H1 (cell line): ENCODE measurements around the gene PRPF6. TPM values are rescaled to one million over a fixed set of nuclear protein-coding genes. Genes with fewer than 3 reads are reported as not detected.

Experiments
- EP300 ChIP-seq, 2 experiments: IDR thresholded peaks; 1 replicate in 1 of 2; 2 replicates in 1 of 2; pipeline ENCODE4 v1.6.1; 2011 to 2012; ENCODE audit warnings: low read depth in 2 of 2, low read length in 2 of 2, mild to moderate bottlenecking in 2 of 2, borderline replicate concordance in 1 of 2, inconsistent platforms in 1 of 2, moderate library complexity in 1 of 2
- HDAC2 ChIP-seq, 2 experiments: fragments of 300-600 bp in 1 of 2; sonication (generic) in 1 of 2; IDR thresholded peaks; 2 replicates each; pipeline ENCODE4 v1.6.1; 2011 to 2012; ENCODE audit warnings: low read depth in 2 of 2, low read length in 2 of 2, mild to moderate bottlenecking in 2 of 2, moderate library complexity in 2 of 2, borderline replicate concordance in 1 of 2, inconsistent platforms in 1 of 2
- KDM1A ChIP-seq: fragments of 200-600, 300-600 bp; sonication (generic); IDR thresholded peaks from 2 replicates; pipeline ENCODE4 v1.7.1; 2016; ENCODE audit warnings: mild to moderate bottlenecking, low read length, borderline replicate concordance
- NRF1 ChIP-seq: IDR thresholded peaks from 2 replicates; pipeline ENCODE4 v1.6.1; 2011; ENCODE audit warnings: mild to moderate bottlenecking, low read depth, low read length, improper control_type of control experiment
- POLR2A ChIP-seq, 2 experiments: IDR thresholded peaks; 1 replicate in 1 of 2; 2 replicates in 1 of 2; pipeline ENCODE4 v1.6.1; 2011; ENCODE audit warnings: low read depth in 2 of 2, low read length in 2 of 2, mild to moderate bottlenecking in 2 of 2; ENCODE audit errors: control extremely low read depth in 1 of 2
- SIRT6 ChIP-seq: IDR thresholded peaks from one replicate; pipeline ENCODE4 v1.7.1; 2012; ENCODE audit warnings: low read length, inconsistent platforms
- SP1 ChIP-seq: IDR thresholded peaks from 2 replicates; pipeline ENCODE4 v1.6.1; 2011; ENCODE audit warnings: low read depth, low read length
- SRF ChIP-seq: IDR thresholded peaks from 2 replicates; pipeline ENCODE4 v1.6.1; 2011; ENCODE audit warnings: mild to moderate bottlenecking, low read depth, low read length, moderate library complexity
- ZNF274 ChIP-seq: IDR thresholded peaks from 2 replicates; pipeline ENCODE4 v1.7.0; 2012; ENCODE audit warnings: low read length, borderline replicate concordance; ENCODE audit errors: extremely low read depth
- polyA plus RNA-seq, 7 experiments: library from polyadenylated mRNA; depleted of rRNA in 3 of 7; stranded (reverse) in 5 of 7; unstranded in 2 of 7; fragments of >200 nt in 5 of 7; fragments of 200-250 nt in 2 of 7; gene quantifications; 1 replicate in 5 of 7; 2 replicates in 1 of 7; 4 replicates in 1 of 7; pipeline versions ENCODE4 v1.2.1 to v1.2.3, GENCODE V29; 2011 to 2013; ENCODE audit warnings: missing spikeins in 2 of 7, mixed read lengths in 2 of 7
- total RNA-seq: library from RNA; stranded (reverse); fragmentation: NEBNext Ultra II Directional; extraction: Animal tissue kit (Norgen Biotek cat#: 25700); gene quantifications from 2 replicates; pipeline ENCODE4 v1.2.1, GENCODE V29; 2021
- TF ChIP-seq, protein P1 (sequence below): fragments of 300-600 bp; sonication (generic); IDR thresholded peaks from 2 replicates; pipeline ENCODE4 v1.7.1; 2012; ENCODE audit warnings: low read length, moderate library complexity, mild to moderate bottlenecking, inconsistent platforms; ENCODE audit not compliant: insufficient replicate concordance

Gene PRPF6
- total and polyA plus RNA-seq, 2 of the 8 experiments (the other 6 are each of a cell fraction or from before 2014, with no cell fraction given), result 27.9 to 76.9 TPM

DNA sequence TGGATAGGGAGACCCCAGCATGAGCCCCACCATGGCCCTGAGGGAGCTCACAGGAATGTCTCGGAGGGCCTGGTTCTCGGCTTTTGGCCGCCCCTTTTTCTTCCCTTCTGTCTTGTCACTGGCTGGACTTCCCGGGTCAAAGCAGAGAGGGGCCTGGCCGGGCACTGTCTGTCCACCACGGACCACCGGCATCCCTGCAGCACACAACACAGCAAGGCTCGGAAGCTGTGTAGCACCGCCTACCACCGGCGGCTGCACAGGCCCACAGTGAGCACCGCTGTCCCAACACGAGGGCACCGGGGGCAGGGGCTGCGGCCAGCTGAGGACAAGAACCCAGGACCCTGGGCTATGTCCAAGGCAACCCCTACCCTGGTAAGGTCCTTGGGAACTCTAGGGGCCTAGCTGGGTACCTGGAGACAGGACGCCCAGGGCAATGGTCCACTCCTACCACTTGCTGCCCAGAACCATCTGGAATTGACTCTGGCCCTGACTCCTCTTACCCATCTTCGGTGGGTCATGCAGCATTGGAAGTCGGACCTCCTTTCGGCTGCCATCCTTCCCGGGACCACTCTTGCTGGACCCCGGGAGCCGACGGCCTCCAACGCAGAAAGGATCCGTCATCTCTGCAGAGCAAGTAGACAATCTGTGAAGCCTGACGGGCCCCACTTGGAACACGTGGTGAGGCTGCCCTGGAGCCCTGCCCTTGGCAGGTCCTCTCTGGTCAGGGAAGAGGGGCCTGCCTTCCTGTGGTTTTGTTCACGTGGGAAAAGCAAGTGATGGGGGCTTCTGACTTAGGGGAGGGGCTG, 13.4 kb upstream of the PRPF6 start (continued):
- TF ChIP-seq, protein P1, sequence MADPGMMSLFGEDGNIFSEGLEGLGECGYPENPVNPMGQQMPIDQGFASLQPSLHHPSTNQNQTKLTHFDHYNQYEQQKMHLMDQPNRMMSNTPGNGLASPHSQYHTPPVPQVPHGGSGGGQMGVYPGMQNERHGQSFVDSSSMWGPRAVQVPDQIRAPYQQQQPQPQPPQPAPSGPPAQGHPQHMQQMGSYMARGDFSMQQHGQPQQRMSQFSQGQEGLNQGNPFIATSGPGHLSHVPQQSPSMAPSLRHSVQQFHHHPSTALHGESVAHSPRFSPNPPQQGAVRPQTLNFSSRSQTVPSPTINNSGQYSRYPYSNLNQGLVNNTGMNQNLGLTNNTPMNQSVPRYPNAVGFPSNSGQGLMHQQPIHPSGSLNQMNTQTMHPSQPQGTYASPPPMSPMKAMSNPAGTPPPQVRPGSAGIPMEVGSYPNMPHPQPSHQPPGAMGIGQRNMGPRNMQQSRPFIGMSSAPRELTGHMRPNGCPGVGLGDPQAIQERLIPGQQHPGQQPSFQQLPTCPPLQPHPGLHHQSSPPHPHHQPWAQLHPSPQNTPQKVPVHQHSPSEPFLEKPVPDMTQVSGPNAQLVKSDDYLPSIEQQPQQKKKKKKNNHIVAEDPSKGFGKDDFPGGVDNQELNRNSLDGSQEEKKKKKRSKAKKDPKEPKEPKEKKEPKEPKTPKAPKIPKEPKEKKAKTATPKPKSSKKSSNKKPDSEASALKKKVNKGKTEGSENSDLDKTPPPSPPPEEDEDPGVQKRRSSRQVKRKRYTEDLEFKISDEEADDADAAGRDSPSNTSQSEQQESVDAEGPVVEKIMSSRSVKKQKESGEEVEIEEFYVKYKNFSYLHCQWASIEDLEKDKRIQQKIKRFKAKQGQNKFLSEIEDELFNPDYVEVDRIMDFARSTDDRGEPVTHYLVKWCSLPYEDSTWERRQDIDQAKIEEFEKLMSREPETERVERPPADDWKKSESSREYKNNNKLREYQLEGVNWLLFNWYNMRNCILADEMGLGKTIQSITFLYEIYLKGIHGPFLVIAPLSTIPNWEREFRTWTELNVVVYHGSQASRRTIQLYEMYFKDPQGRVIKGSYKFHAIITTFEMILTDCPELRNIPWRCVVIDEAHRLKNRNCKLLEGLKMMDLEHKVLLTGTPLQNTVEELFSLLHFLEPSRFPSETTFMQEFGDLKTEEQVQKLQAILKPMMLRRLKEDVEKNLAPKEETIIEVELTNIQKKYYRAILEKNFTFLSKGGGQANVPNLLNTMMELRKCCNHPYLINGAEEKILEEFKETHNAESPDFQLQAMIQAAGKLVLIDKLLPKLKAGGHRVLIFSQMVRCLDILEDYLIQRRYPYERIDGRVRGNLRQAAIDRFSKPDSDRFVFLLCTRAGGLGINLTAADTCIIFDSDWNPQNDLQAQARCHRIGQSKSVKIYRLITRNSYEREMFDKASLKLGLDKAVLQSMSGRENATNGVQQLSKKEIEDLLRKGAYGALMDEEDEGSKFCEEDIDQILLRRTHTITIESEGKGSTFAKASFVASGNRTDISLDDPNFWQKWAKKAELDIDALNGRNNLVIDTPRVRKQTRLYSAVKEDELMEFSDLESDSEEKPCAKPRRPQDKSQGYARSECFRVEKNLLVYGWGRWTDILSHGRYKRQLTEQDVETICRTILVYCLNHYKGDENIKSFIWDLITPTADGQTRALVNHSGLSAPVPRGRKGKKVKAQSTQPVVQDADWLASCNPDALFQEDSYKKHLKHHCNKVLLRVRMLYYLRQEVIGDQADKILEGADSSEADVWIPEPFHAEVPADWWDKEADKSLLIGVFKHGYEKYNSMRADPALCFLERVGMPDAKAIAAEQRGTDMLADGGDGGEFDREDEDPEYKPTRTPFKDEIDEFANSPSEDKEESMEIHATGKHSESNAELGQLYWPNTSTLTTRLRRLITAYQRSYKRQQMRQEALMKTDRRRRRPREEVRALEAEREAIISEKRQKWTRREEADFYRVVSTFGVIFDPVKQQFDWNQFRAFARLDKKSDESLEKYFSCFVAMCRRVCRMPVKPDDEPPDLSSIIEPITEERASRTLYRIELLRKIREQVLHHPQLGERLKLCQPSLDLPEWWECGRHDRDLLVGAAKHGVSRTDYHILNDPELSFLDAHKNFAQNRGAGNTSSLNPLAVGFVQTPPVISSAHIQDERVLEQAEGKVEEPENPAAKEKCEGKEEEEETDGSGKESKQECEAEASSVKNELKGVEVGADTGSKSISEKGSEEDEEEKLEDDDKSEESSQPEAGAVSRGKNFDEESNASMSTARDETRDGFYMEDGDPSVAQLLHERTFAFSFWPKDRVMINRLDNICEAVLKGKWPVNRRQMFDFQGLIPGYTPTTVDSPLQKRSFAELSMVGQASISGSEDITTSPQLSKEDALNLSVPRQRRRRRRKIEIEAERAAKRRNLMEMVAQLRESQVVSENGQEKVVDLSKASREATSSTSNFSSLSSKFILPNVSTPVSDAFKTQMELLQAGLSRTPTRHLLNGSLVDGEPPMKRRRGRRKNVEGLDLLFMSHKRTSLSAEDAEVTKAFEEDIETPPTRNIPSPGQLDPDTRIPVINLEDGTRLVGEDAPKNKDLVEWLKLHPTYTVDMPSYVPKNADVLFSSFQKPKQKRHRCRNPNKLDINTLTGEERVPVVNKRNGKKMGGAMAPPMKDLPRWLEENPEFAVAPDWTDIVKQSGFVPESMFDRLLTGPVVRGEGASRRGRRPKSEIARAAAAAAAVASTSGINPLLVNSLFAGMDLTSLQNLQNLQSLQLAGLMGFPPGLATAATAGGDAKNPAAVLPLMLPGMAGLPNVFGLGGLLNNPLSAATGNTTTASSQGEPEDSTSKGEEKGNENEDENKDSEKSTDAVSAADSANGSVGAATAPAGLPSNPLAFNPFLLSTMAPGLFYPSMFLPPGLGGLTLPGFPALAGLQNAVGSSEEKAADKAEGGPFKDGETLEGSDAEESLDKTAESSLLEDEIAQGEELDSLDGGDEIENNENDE, result no peak
- TF ChIP-seq EP300 (IDR thresholded peaks at IDR 0.05; ENCODE audit: borderline replicate concordance in 1 of 2, low read depth in 2 of 2, low read length in 2 of 2) (no peak), KDM1A (no peak), NRF1 (no peak), SRF (no peak), ZNF274 (no peak), SP1 (no peak), HDAC2 (IDR thresholded peaks at IDR 0.05; ENCODE audit: borderline replicate concordance in 1 of 2, low read depth in 2 of 2, low read length in 2 of 2) (no peak), POLR2A (IDR thresholded peaks at IDR 0.05; ENCODE audit: control extremely low read depth in 1 of 2, low read depth in 2 of 2, low read length in 2 of 2) (no peak), SIRT6 (no peak)
